CD14-positive monocyte (primary cell): Measurements from ENCODE around the gene DEPDC5. TPM values are rescaled to one million over a fixed set of nuclear protein-coding genes. Genes with fewer than 3 reads are reported as not detected.
A peak's percentile ranks its signal among the peaks of the same experiment; 100 is the strongest.

ENCODE experiments used
- DNase-seq, 3 donors: peaks; one replicate each; pipeline ENCODE4 v3.0.0-alpha.2; 2011 to 2022
- H2AFZ ChIP-seq: 2 replicates; pipeline ENCODE4 v1.6.0; 2012; ENCODE audit warnings: mild to moderate bottlenecking, low read depth, low read length, inconsistent platforms; ENCODE audit not compliant: insufficient read depth, poor library complexity, severe bottlenecking
- H3K27ac ChIP-seq, 2 donors: 1 replicate in 1 of 2; 2 replicates in 1 of 2; pipeline ENCODE4 v1.5.1; 2012 to 2013; ENCODE audit warnings: low read length in 2 of 2, control low read depth in 1 of 2, inconsistent platforms in 1 of 2, low read depth in 1 of 2, mild to moderate bottlenecking in 1 of 2
- H3K27me3 ChIP-seq, 2 donors: one replicate each; pipeline versions ENCODE4 v1.6.0 to v1.6.1; 2011 to 2013; ENCODE audit warnings: low read length in 2 of 2; ENCODE audit not compliant: control insufficient read depth in 2 of 2, insufficient read depth in 2 of 2
- H3K36me3 ChIP-seq, 2 donors: replicated peaks in 1 of 2; 1 replicate in 1 of 2; 2 replicates in 1 of 2; pipeline versions ENCODE4 v1.5.1 to v1.6.1; 2012 to 2013; ENCODE audit warnings: low read length in 2 of 2, control low read depth in 1 of 2, inconsistent platforms in 1 of 2, mild to moderate bottlenecking in 1 of 2; ENCODE audit not compliant: insufficient read depth in 2 of 2, control insufficient read depth in 1 of 2
- H3K4me1 ChIP-seq, 2 donors: 1 replicate in 1 of 2; 2 replicates in 1 of 2; pipeline versions ENCODE4 v1.5.1 to v1.6.1; 2012 to 2013; ENCODE audit warnings: low read length in 2 of 2, control low read depth in 1 of 2, inconsistent platforms in 1 of 2, mild to moderate bottlenecking in 1 of 2, moderate library complexity in 1 of 2; ENCODE audit not compliant: insufficient read depth in 2 of 2, control insufficient read depth in 1 of 2
- H3K4me2 ChIP-seq: replicated peaks from 2 replicates; pipeline ENCODE3; 2012; ENCODE audit warnings: low read length, moderate library complexity, mild to moderate bottlenecking; ENCODE audit not compliant: poor library complexity, severe bottlenecking; ENCODE audit errors: extremely low read depth
- H3K4me3 ChIP-seq, 3 experiments: fragments of 200-600 bp in 1 of 3; sonication (generic) in 1 of 3; replicated peaks in 1 of 3; 1 replicate in 2 of 3; 2 replicates in 1 of 3; pipeline ENCODE4 v1.5.1; 2011 to 2013; ENCODE audit warnings: low read length in 3 of 3, mild to moderate bottlenecking in 3 of 3, control low read depth in 2 of 3, low read depth in 2 of 3, inconsistent platforms in 1 of 3, moderate library complexity in 1 of 3
- H3K79me2 ChIP-seq: 2 replicates; pipeline ENCODE4 v1.6.0; 2012; ENCODE audit warnings: mild to moderate bottlenecking, control low read depth, inconsistent platforms, low read length, moderate library complexity; ENCODE audit not compliant: insufficient read depth
- H3K9ac ChIP-seq: 2 replicates; pipeline ENCODE4 v1.6.0; 2017; ENCODE audit warnings: low read length, mild to moderate bottlenecking; ENCODE audit not compliant: insufficient read depth, poor library complexity, severe bottlenecking
- H3K9me3 ChIP-seq, 2 donors: replicated peaks in 1 of 2; 1 replicate in 1 of 2; 2 replicates in 1 of 2; pipeline versions ENCODE4 v1.5.1 to v1.6.1; 2012 to 2013; ENCODE audit warnings: low read length in 2 of 2, control low read depth in 1 of 2; ENCODE audit not compliant: control insufficient read depth in 1 of 2, insufficient read depth in 1 of 2
- H4K20me1 ChIP-seq: 2 replicates; pipeline ENCODE4 v1.6.0; 2012; ENCODE audit warnings: mild to moderate bottlenecking, low read length, control low read depth, moderate library complexity; ENCODE audit not compliant: insufficient read depth
- H3K27ac Mint-ChIP-seq, 7 donors: one replicate each; pipeline ENCODE4 v1.8.0; 2020; ENCODE audit warnings: mild to moderate bottlenecking in 7 of 7, mixed read lengths in 7 of 7, moderate library complexity in 6 of 7, inconsistent platforms in 2 of 7
- H3K27me3 Mint-ChIP-seq, 3 donors: one replicate each; pipeline ENCODE4 v1.8.0; 2021 to 2022; ENCODE audit warnings: low read depth in 3 of 3, mild to moderate bottlenecking in 3 of 3, mixed read lengths in 3 of 3, moderate library complexity in 3 of 3, inconsistent platforms in 1 of 3
- H3K36me3 Mint-ChIP-seq, 2 donors: one replicate each; pipeline ENCODE4 v1.8.0; 2020; ENCODE audit warnings: mixed read lengths in 2 of 2, inconsistent platforms in 1 of 2, mild to moderate bottlenecking in 1 of 2
- H3K4me1 Mint-ChIP-seq: one replicate; pipeline ENCODE4 v1.8.0; 2020; ENCODE audit warnings: mild to moderate bottlenecking, mixed read lengths
- H3K4me3 Mint-ChIP-seq, 2 donors: one replicate each; pipeline ENCODE4 v1.8.0; 2020; ENCODE audit warnings: mild to moderate bottlenecking in 2 of 2, mixed read lengths in 2 of 2, moderate library complexity in 1 of 2
- H3K9me3 Mint-ChIP-seq, 7 donors: one replicate each; pipeline ENCODE4 v1.8.0; 2020 to 2022; ENCODE audit warnings: mixed read lengths in 7 of 7, mild to moderate bottlenecking in 6 of 7, moderate library complexity in 6 of 7, inconsistent platforms in 2 of 7
- CTCF ChIP-seq: fragments of 200-600 bp; IDR thresholded peaks from one replicate; pipeline ENCODE4 v1.8.0; 2022; ENCODE audit warnings: antibody characterized with exemption, mild to moderate bottlenecking
- WGBS: methylation state at CpG from one replicate; pipeline ENCODE4 v1.1.5; 2013; ENCODE audit warnings: missing lambda C conversion rate; ENCODE audit not compliant: insufficient coverage; 5-methylcytosine and 5-hydroxymethylcytosine counted together
- intact Hi-C, 2 donors: fragments of 100-400 bp; cut with micrococcal nuclease; formaldehyde crosslinking; loops; one replicate each; pipeline versions ENCODE4 v1.15.0 to v1.15.1; 2023
- polyA plus RNA-seq, 3 donors: library from polyadenylated mRNA; depleted of rRNA in 1 of 3; unstranded in 2 of 3; stranded (reverse) in 1 of 3; fragments of 300-500 nt in 2 of 3; fragments of >200 nt in 1 of 3; fragmentation: Illumina TruSeq in 2 of 3; gene quantifications; 1 replicate in 2 of 3; 2 replicates in 1 of 3; pipeline ENCODE4 v1.2.3, GENCODE V29; 2012 to 2021

Gene DEPDC5
- polyA plus RNA-seq, 3 donors, result 2.2 to 19.5 (median 4.1) TPM

DNA sequence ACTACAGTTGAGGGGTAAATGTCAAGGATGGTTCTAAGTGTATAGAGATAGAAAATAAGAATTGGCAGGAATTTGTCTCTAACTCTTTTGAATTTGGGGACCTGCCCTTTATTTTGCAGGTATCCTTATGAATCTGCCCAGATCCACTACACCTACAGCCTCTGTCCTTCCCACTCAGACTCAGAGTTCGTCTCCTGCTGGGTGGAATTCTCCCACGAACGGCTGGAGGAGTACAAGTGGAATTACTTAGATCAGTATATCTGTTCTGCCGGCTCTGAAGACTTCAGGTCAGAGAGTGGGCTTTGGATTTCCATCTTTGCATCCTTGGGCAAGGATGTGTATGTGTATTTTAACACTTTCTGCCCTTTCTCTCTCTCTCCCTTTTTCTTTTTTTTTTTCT is 89.7 kb downstream of the DEPDC5 start:
- peak overlapping the region in 1 of 7 donors; percentile 3 for H3K27ac Mint-ChIP-seq
- no peaks in the 10 kb centered on the region for H4K20me1 ChIP-seq
- H2AFZ ChIP-seq, result no peak overlapping the region
- H3K36me3 ChIP-seq, result peaks cover 95 to 100% of the 10 kb centered on the region in 2 donors
- H3K9me3 Mint-ChIP-seq, result no peaks in the 10 kb centered on the region
- no peak overlapping the region for H3K9ac ChIP-seq
- no peak for TF ChIP-seq CTCF
- no peak for DNase-seq
- no CpG with 5 or more reads among the region's 4 CpGs for WGBS
- H3K9me3 ChIP-seq, result no peaks in the 10 kb centered on the region
- H3K27ac ChIP-seq, result peak overlapping the region in 1 of 2 donors; percentile 31
- H3K27me3 ChIP-seq, result no peaks in the 10 kb centered on the region
- no peaks in the 10 kb centered on the region for H3K79me2 ChIP-seq
- no peak overlapping the region for H3K4me2 ChIP-seq
- H3K36me3 Mint-ChIP-seq, result peaks cover 90 to 96% of the 10 kb centered on the region in 2 donors
- H3K4me1 ChIP-seq, result peaks cover 0 to 3% of the 10 kb centered on the region in 2 donors
- no peak overlapping the region for H3K4me3 ChIP-seq
- H3K4me1 Mint-ChIP-seq, result peaks cover 7% of the 10 kb centered on the region
- intact Hi-C loops, result no loop called here
- H3K27me3 Mint-ChIP-seq, result no peaks in the 10 kb centered on the region
- H3K4me3 Mint-ChIP-seq, result no peak overlapping the region

DNA sequence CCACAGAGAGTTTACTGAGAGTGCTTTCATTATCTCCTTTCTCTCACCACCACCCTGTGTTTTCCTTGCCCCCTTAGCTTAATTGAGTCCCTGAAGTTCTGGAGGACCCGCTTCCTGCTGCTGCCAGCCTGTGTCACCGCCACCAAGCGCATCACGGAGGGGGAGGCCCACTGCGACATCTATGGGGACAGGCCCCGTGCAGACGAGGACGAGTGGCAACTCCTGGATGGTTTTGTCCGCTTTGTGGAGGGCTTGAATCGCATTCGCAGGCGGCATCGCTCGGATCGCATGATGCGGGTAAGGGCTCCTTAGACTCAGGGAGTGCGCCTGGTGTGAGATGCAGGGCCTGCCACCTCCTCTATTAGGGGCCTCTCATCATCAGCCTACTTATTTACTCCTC is 91.1 kb downstream of the DEPDC5 start:
- no peaks in the 10 kb centered on the region for H4K20me1 ChIP-seq
- H3K36me3 ChIP-seq, result peaks cover 93 to 100% of the 10 kb centered on the region in 2 donors
- no peak overlapping the region for H3K9ac ChIP-seq
- intact Hi-C loops, result no loop called here
- no peak overlapping the region for H3K27ac ChIP-seq
- no peak for TF ChIP-seq CTCF
- Mint-ChIP-seq H3K4me3 (no peak overlapping the region), H3K36me3 (peaks cover 90 to 97% of the 10 kb centered on the region in 2 donors), H3K9me3 (peaks cover 0 to 2% (median 0%) of the 10 kb centered on the region in 7 donors), H3K27ac (no peak overlapping the region), H3K27me3 (no peaks in the 10 kb centered on the region), H3K4me1 (peaks cover 7% of the 10 kb centered on the region)
- H3K27me3 ChIP-seq, result no peaks in the 10 kb centered on the region
- H3K79me2 ChIP-seq, result no peaks in the 10 kb centered on the region
- no peak for DNase-seq
- no peak overlapping the region for H3K4me3 ChIP-seq
- WGBS, result 100% methylated on average over 17 of the region's 17 CpGs
- peaks cover 0 to 3% of the 10 kb centered on the region in 2 donors for H3K4me1 ChIP-seq
- H3K9me3 ChIP-seq, result no peaks in the 10 kb centered on the region
- H3K4me2 ChIP-seq, result no peak overlapping the region
- H2AFZ ChIP-seq, result no peak overlapping the region
